Smooth muscle cell (in vitro differentiated cells): Measurements from ENCODE around the gene TMEM167B. TPM values are rescaled to one million over a fixed set of nuclear protein-coding genes. Genes with fewer than 3 reads are reported as not detected.
"Not testable (repeated sequence)": the region's sequence is repeated elsewhere in the genome, so short reads cannot be mapped to it uniquely, and the experiment has no call there.

Experiments used
- DNase-seq: peaks from one replicate; lab custom pipeline; 2025; ENCODE audit not compliant: unreplicated experiment; lab: John Stamatoyannopoulos, UW
- H2AFZ ChIP-seq: fragments of 200-600 bp; sonication (generic); 2 replicates; pipeline ENCODE4 v1.6.0; 2016; ENCODE audit warnings: antibody characterized with exemption, low read depth, mild to moderate bottlenecking
- H3F3A ChIP-seq: fragments of 200-600 bp; sonication (generic); 2 replicates; pipeline ENCODE4 v1.6.0; 2017; ENCODE audit warnings: antibody characterized with exemption, low read depth
- H3K27ac ChIP-seq: fragments of 200-600 bp; sonication (generic); 2 replicates; pipeline ENCODE4 v1.5.1; 2016; ENCODE audit warnings: low read depth, mild to moderate bottlenecking
- H3K27me3 ChIP-seq: fragments of 200-600 bp; sonication (generic); 2 replicates; pipeline ENCODE4 v1.6.1; 2016; ENCODE audit warnings: low read depth, mild to moderate bottlenecking
- H3K36me3 ChIP-seq: fragments of 200-600 bp; sonication (generic); 2 replicates; pipeline ENCODE4 v1.5.1; 2016; ENCODE audit warnings: low read depth
- H3K4me1 ChIP-seq: fragments of 200-600 bp; sonication (generic); 2 replicates; pipeline ENCODE4 v1.5.1; 2016; ENCODE audit warnings: low read depth
- H3K4me2 ChIP-seq: fragments of 200-600 bp; sonication (generic); 2 replicates; pipeline ENCODE4 v1.6.0; 2016; ENCODE audit warnings: mild to moderate bottlenecking
- H3K4me3 ChIP-seq: fragments of 200-600 bp; sonication (generic); 2 replicates; pipeline ENCODE4 v1.5.1; 2016; ENCODE audit warnings: mild to moderate bottlenecking
- H3K79me2 ChIP-seq: fragments of 200-600 bp; sonication (generic); 2 replicates; pipeline ENCODE4 v1.6.0; 2016; ENCODE audit warnings: low read depth, mild to moderate bottlenecking
- H3K9ac ChIP-seq: fragments of 200-600 bp; sonication (generic); 2 replicates; pipeline ENCODE4 v1.6.0; 2016; ENCODE audit warnings: low read depth
- H3K9me3 ChIP-seq: fragments of 200-600 bp; sonication (generic); replicated peaks from 2 replicates; pipeline ENCODE4 v1.5.1; 2016; ENCODE audit warnings: low read depth
- H4K20me1 ChIP-seq: fragments of 200-600 bp; sonication (generic); 2 replicates; pipeline ENCODE4 v1.6.0; 2016; ENCODE audit warnings: low read depth
- CTCF ChIP-seq: fragments of 200-600 bp; sonication (generic); IDR thresholded peaks from 2 replicates; pipeline ENCODE4 v1.5.1; 2017; ENCODE audit warnings: borderline replicate concordance, mild to moderate bottlenecking, antibody characterized with exemption; ENCODE audit not compliant: insufficient read depth, poor library complexity, severe bottlenecking
- WGBS: methylation state at CpG from one replicate; pipeline ENCODE4 v1.1.7; 2016; ENCODE audit warnings: low lambda C conversion rate; 5-methylcytosine and 5-hydroxymethylcytosine counted together
- polyA plus RNA-seq: library from polyadenylated mRNA; unstranded; fragments of >200 nt; fragmentation: Nextera tagmentation; extraction: Ambion mirVana; gene quantifications from 2 replicates; pipeline ENCODE4 v1.2.1, GENCODE V29; 2016
- total RNA-seq: library from RNA; depleted of rRNA; stranded (reverse); fragments of >200 nt; gene quantifications from 2 replicates; pipeline ENCODE4 v1.2.3, GENCODE V29; 2014

TMEM167B gene
- total and polyA plus RNA-seq, 2 experiments from 2014 or later, result 24.2 to 31.6 TPM

DNA sequence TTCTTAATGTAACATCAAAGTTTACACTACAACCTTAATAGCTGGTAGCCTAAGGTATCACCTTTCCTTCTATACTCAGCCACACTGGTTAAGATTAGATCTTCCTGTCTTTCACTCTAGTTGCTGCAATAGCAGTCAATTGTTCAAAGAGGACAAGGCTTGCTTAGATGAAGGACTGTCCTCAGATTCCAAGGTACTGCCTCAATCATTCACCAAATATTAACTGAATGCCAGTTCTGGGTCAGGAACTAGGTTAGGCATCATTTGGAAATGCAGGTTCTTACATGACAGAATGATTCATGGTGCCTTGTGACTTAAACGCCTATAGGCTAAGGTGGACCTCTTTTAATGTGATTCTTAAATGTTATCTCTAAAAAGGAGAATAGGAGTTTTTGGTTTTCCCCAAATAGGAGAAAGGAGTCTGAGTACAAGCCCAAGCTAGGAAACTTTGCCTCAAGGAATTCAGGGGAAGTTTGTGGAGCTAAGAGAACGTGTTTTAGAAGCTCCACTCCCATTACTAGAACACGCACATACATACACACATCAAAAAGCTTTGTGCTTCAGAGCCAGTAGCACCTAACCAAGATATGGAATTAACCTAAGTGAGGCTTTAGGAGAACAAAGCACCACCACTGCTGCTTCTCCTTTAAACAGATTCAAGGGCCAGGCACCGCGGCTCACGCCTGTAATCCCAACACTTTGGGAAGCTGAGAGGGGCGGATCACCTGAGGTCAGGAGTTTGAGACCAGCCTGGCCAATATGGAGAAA lies 40.2 kb upstream of the TMEM167B start:
- Histone ChIP-seq H3K4me1 (no peaks in the 10 kb centered on the region), H3K79me2 (no peaks in the 10 kb centered on the region), H3K27me3 (no peaks in the 10 kb centered on the region), H3K36me3 (no peaks in the 10 kb centered on the region), H4K20me1 (no peaks in the 10 kb centered on the region), H3K27ac (no peak overlapping the region), H2AFZ (no peak overlapping the region), H3F3A (no peaks in the 10 kb centered on the region), H3K4me2 (no peak overlapping the region), H3K4me3 (no peak overlapping the region), H3K9me3 (no peaks in the 10 kb centered on the region), H3K9ac (no peak overlapping the region)
- no peak for DNase-seq
- WGBS, result 82% methylated on average over 7 of the region's 7 CpGs
- TF ChIP-seq CTCF, result no peak

DNA sequence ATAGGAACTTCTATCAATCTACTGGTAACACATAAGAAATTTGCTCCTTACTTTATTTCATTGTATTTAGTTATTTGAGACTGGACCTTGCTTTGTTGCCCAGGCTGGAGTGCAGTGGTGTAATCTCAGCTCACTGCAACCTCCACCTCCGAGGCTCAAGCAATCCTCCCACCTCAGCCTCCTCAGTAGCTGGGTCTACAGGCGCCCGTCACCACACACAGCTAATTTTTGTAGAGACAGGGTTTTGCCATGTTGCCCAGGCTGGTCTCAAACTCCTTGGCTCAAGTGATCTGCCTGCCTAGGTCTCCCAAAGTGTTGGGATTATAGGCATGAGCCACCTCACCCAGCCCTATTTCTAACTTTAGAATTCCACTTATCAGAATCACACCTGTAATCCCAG lies 38.4 kb upstream of the TMEM167B start:
- H3K4me3 ChIP-seq, H3F3A ChIP-seq, H4K20me1 ChIP-seq, H3K9me3 ChIP-seq, H3K4me1 ChIP-seq, H3K27me3 ChIP-seq, H3K36me3 ChIP-seq, H2AFZ ChIP-seq, H3K79me2 ChIP-seq, H3K9ac ChIP-seq, H3K4me2 ChIP-seq, DNase-seq, H3K27ac ChIP-seq: not testable (repeated sequence)
- 91% methylated on average over 3 of the region's 3 CpGs for WGBS

DNA sequence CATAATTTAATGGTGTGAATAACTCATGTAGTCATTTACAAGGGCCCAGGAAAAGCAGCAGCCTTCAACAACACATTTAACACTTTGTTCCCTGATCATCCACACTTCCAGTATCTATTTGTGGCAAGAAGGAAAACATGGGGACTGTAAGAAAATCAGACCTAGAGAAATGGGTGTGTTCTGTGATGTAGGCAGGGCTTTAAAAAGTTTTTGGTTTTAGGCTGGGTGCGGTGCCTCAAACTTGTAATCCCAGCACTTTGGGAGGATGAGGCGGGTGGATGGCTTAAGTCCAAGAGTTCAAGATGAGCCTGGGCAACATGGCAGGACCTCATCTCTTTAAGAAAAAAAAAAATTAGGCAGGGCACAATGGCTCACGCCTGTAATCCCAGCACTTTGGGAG lies 34.5 kb upstream of the TMEM167B start:
- no peaks in the 10 kb centered on the region for H3K27me3 ChIP-seq
- H3K36me3 ChIP-seq, result no peaks in the 10 kb centered on the region
- no peaks in the 10 kb centered on the region for H3K79me2 ChIP-seq
- WGBS, result 94% methylated on average over 3 of the region's 3 CpGs
- no peaks in the 10 kb centered on the region for H3K9me3 ChIP-seq
- DNase-seq, result no peak
- no peak for TF ChIP-seq CTCF
- H3K27ac ChIP-seq, result no peak overlapping the region
- no peak overlapping the region for H3K9ac ChIP-seq
- H3K4me1 ChIP-seq, result no peaks in the 10 kb centered on the region
- no peaks in the 10 kb centered on the region for H3F3A ChIP-seq
- H2AFZ ChIP-seq, result no peak overlapping the region
- no peak overlapping the region for H3K4me3 ChIP-seq
- H4K20me1 ChIP-seq, result no peaks in the 10 kb centered on the region
- H3K4me2 ChIP-seq, result no peak overlapping the region

- no peak for DNase-seq
- Histone ChIP-seq H3K27ac (no peak overlapping the region), H3K9me3 (no peaks in the 10 kb centered on the region), H3K27me3 (no peaks in the 10 kb centered on the region), H3K4me1 (no peaks in the 10 kb centered on the region), H3K36me3 (no peaks in the 10 kb centered on the region), H3K79me2 (no peaks in the 10 kb centered on the region), H3K9ac (no peak overlapping the region), H3K4me3 (no peak overlapping the region), H2AFZ (no peak overlapping the region), H4K20me1 (peaks cover 13% of the 10 kb centered on the region), H3K4me2 (no peak overlapping the region), H3F3A (peaks cover 6% of the 10 kb centered on the region)
- no peak for TF ChIP-seq CTCF
These were observed 31.5 kb upstream of the TMEM167B start for GRCh38 chr1:109059026-109059425.
